DMS79 (cell line): ENCODE data around the gene HOMER1.
"Not testable (repeated sequence)": the region's sequence is repeated elsewhere in the genome, so short reads cannot be mapped to it uniquely, and the experiment has no call there.

Source experiments
- DNase-seq: peaks from one replicate; lab custom pipeline; 2025; lab: John Stamatoyannopoulos, UW

The HOMER1 gene

DNA sequence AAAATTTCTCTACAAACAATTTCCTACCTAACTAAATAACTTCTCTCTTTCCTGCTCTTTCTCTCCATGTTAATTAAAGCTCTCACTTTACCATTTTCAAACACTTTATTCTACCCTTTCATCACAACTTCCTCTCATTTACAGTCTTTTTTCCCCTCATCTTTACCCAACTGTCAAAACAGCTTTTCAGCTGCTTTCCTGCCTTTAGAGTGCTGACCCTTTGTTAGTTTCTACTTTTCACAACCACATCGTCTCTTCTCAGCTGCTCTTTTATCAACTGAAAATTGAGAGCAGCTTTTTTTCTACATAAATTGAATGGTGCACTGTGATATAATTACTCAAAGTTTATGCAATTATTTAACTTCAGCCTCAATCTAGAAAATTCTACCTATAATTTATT, 3.1 kb upstream of the HOMER1 start:
- no peak for DNase-seq

GRCh38 chr5:79516331-79516730, 2.4 kb upstream of the HOMER1 start:
- DNase-seq: not testable (repeated sequence)

GRCh38 chr5:79514391-79515105, 614 bp upstream of the HOMER1 start:
- peak; percentile 82 for DNase-seq

- DNase-seq: no peak
These were observed 628 bp downstream of the HOMER1 start for GRCh38 chr5:79513308-79513703.

GRCh38 chr5:79512471-79513307, 1.2 kb downstream of the HOMER1 start:
- DNase-seq: no peak

DNA sequence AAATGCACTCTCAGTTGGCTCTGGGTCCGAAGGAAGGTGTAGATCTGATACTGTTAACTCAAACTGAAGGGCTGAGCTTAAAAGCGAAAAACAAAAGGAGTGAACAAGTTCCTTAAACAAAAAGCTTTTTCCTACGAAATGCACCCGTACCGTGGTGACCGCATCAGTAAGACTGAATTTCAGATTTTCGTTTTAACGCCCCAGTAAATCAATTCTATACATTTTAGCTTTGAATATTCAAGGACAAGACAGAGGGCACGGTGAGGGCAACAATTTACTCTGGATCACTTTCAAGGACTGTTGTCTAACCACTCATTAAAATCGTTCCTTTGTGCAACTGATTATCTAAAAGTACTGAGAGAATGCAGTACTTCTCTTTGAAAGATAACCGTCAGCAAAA, 1.9 kb downstream of the HOMER1 start:
- no peak for DNase-seq

DNA sequence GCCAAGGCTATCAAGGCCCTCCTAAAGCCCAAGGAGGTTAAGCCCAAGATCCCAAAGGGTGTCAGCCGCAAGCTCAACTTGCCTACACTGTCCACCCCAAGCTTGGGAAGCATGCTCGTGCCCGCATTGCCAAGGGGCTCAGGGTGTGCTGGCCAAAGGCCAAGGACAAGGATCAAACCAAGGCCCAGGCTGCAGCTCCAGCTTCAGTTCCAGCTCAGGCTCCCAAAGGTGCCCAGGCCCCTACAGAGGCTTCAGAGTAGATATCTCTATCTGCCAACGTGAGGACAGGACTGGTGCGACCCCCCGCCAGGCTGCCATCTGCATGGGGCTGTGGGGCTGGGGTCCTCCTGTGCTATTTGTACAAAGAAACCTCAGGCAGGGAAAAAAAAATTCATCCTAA, 3.3 kb downstream of the HOMER1 start:
- no peak for DNase-seq

DNA sequence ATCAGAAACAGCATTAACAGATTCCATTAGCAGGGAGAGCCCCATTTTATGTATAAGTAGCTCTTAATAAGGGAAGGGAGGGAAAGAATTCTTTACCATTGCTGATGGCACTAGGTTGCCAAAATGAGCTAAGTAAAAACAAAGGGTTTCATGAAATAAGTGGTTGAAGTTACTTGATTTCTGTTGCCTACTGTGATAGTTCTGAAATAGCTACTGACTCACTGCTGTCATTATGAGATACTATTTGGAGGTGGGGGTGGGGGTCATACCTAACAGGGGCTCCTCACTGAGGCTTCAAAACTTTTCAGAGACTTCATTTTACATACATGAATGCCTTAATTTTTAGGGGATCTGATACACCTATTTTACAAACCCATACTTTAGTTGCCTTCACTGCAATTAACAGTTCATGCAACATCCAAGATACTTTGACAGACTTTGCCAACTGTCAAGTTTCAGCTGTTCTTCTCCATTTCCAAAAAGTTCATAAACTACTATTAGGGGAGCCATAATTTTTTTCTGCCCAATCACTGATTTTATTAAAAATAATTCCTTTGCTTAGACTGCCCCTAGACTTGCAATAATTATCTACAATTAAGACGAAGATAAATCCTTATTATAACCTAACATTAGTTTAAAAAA, 4.6 kb downstream of the HOMER1 start:
- no peak for DNase-seq

- DNase-seq: no peak
These were observed 5.1 kb downstream of the HOMER1 start for GRCh38 chr5:79508794-79509193.

DNA sequence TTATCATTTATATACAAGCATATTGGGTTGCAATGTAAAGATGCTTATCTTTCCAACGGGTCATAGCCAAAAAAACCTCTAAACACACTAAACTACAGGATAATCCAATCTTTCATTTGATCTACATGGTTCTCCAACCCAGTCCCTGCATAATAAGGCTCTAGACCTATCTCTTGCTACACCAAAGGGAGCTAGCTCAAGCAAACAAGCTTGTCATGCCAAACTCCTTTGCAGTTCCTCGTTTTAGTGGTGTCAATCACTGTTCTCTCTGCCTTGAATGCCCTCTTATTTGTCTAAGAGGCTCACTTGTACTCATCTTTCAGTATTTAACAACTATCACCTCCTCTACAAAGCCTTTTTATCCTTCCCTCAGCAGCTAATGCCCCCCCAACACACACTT, 5.6 kb downstream of the HOMER1 start:
- no peak for DNase-seq

DNA sequence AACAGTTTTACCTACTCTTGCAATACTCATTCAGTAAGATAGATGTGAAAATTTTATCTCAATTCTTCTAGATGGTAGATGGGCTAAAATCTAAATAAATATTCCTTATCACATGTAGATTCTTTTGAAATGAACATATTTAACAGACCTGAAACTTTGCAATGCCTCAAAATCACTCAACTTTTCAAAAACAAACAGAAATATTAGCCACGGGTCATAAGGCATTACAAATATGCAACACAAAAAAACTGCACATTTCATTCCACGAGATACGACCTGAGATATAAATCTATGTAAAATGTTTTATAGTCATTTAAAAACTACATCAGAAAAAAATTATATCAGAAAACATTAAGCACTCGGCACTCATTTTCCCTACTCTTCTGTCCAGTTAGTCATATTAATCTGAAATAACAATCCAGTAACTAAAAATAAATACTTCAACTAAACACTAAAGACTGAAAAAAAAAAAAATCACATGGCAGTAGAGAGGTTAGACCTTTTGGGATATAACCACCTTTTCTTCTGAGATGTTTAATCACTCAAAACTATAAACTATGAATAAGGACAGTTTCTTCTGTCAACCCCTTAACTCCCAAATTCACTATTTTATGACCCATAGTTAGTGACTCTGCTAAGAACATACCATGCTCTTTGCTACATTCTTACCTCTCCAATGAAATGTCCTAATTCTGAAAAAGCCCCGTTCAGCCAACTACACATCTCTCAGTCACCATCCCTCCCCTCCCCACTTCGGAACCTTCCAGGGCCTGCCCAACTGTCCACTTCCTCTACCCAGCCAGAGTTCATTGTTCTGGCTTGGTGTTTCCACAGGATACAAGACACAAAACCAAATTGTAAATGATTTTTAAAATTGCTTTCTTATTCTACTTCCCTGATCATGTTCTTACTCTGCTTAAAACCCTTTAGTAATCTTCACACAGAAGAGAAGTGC, 6.4 kb downstream of the HOMER1 start:
- no peak for DNase-seq

- no peak for DNase-seq
These were observed 8.8 kb downstream of the HOMER1 start for GRCh38 chr5:79505138-79505537.

GRCh38 chr5:79503794-79504495, 10.0 kb downstream of the HOMER1 start:
- DNase-seq: no peak

DNA sequence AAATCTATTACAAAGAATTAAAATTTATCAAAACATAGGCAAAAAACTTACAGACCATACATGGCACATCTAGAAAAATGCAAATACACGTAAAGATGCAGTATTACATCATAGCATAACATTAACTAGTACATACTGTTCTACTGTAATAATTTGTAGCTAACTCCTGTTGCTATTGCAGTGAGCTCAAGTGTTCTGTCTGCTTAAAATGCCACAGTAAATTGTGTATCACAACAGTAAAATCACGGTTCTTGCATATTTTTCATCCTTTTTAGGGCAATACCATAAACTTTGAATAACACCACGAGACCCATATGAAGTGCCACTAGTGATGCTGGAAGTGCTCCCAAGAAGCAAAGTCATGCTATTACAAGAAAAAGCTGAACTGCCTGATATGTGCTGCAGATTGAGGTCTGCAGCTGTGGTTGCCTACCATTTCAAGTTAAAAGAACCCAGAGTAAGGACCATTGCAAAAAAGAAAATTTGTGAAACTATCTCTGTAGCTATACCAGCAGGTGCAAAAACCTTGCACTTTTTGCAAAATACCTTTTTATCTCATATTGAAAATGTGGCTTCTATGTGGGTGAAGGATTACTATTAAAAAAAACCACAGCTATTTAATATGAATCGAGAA, 14.2 kb downstream of the HOMER1 start:
- DNase-seq: no peak

DNA sequence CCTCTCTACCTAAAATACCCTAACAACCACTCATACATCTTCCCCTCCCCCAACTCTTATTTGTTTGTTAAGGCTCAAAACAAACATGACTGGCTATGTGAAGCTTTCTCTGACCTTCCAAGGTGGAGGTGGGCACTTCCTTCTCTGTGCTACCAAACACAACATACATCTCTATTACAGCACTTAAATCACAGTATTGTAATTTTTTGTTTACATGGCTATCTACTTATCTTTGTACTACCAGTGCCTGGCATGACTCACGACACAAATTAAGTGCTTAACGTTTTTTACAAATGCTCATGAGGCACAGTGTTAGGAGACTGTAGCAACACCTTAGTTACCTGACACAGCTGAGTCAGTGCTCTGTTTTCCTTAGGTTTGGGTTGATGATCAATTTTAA, 18.6 kb downstream of the HOMER1 start:
- DNase-seq: no peak

DNA sequence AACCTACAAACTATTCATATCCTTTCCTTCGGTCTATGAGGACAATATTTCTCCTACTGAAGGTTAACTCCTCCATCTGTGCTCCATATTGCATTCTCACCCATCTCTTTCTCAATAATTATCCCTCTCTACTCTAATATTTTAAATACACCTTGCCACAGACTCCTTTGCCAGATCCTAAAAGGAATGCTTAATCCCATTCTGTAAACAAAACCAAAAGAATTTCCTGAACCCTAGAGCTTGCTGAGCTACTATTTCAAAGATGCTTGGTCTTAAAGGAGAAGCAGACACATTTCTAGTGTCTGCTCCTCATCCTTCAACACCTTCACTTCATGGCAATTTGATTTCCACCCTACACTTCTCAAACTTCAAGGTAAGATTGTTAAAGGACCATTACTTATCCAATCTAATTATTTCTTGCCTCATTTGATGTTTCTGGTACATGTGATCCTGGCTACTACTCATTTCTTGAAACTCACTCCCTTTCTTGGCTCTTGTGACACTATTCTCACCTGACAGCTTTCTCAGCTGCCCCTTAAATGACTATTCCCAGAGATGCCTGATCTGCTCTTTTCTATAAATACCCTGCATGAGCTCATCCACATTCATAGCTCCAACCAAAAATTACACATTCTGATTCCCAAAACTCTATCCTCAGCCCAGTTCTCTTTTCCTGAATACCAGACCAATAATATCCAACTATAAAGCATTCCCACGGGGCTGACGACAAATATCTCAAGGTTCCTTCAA, 20.2 kb downstream of the HOMER1 start:
- no peak for DNase-seq

DNA sequence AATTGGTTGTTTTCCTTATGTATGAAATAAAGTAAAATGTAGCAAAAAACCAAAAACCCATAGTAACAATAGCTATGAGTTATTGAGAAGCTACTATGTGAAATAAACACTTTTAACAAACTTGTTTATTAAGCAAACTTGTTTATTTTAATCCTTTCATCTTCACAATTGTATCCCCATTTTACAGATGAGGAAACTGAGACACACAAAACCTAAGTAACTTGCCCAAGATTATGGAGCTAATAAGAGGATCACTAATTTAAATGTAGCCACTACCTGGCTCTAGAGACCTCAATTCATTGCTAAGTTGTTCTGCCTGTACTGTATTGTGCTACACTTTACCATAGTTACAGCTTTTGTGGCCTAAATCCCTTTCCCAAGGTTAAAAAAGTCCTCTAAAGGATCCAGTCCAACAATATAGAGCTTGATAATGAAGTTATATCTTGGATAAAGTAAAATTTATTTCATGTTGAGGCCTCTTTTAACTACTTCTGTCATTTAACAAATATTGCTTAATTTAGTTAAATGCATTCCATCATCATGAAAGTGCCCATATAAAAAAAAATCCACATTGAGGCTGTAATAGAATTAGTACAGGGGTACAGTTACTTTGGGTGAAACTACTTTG, 22.1 kb downstream of the HOMER1 start:
- DNase-seq: no peak

DNA sequence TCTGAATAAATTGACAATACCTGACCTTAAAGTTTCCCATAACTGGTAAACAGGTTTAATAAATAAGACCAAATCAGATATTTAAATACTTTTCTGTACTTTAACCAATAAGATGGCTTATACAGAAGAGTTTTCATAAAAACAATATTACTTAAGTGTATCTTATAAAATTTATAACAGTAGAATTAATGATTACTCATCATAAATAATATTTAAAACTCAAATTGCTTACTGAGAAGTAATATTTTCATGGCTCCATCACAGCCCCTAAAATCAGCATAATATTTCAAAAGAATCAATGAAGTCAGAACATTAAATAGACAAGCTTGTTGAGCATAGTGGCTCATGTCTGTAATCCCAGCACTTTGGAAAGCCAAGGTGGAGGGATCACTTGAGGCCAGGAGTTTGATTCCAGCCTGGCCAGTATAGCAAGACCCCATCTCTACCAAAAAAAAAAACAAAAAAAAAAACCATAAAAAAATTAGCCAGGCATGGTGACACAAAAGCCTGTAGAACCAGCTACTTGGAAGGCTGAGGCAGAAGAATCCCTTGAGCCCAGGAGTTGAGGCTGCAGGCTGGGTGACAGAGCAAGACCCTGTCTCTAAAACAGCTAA, 23.5 kb downstream of the HOMER1 start:
- DNase-seq: no peak

- DNase-seq: no peak
These were observed 24.2 kb downstream of the HOMER1 start for GRCh38 chr5:79489773-79490172.
